HFFc6 (cell line): ENCODE results near the gene TSPAN15. TPM values are rescaled to one million over a fixed set of nuclear protein-coding genes. Genes with fewer than 3 reads are reported as not detected.

ENCODE experiments used
- DNase-seq: peaks from one replicate; pipeline ENCODE4 v3.0.0-alpha.2; 2018
- H3K27ac Mint-ChIP-seq: 2 replicates; pipeline ENCODE4 v1.8.0; 2020; ENCODE audit warnings: mild to moderate bottlenecking, mixed read lengths
- H3K27me3 Mint-ChIP-seq: 2 replicates; pipeline ENCODE4 v1.8.0; 2021; ENCODE audit warnings: mild to moderate bottlenecking, moderate library complexity, mixed read lengths; ENCODE audit not compliant: insufficient read depth
- H3K36me3 Mint-ChIP-seq: 2 replicates; pipeline ENCODE4 v1.8.0; 2021; ENCODE audit warnings: low read depth, mixed read lengths
- H3K4me1 Mint-ChIP-seq: 2 replicates; pipeline ENCODE4 v1.8.0; 2020; ENCODE audit warnings: low read depth, mixed read lengths
- H3K4me3 Mint-ChIP-seq: 2 replicates; pipeline ENCODE4 v1.8.0; 2020; ENCODE audit warnings: mild to moderate bottlenecking, moderate library complexity, mixed read lengths
- H3K9me3 Mint-ChIP-seq: 2 replicates; pipeline ENCODE4 v1.8.0; 2020; ENCODE audit warnings: mild to moderate bottlenecking, mixed read lengths
- CTCF ChIP-seq: fragments of 200-600 bp; sonication (generic); IDR thresholded peaks from 2 replicates; pipeline ENCODE4 v1.5.0; 2021; ENCODE audit warnings: antibody characterized with exemption, mild to moderate bottlenecking
- total RNA-seq, 6 experiments: library from RNA; stranded (reverse); fragmentation: NEBNext Ultra II Directional; extraction: Animal tissue kit (Norgen Biotek cat#: 25700); gene quantifications; 2 replicates in 1 of 6; 3 replicates in 5 of 6; pipeline ENCODE4 v1.2.3, GENCODE V29; 2021

TSPAN15 gene
- total RNA-seq, 6 experiments from 2014 or later = 1.8 to 4.0 (median 2.1) TPM

GRCh38 chr10:69409176-69409495, 42.1 kb upstream of the TSPAN15 start:
- DNase-seq = no peak
- H3K4me1 Mint-ChIP-seq = peaks cover 37% of the 10 kb centered on the region
- H3K27ac Mint-ChIP-seq = no peak overlapping the region
- H3K4me3 Mint-ChIP-seq = peak overlapping the region; percentile 77; the same call in 1 of the 2 replicates
- H3K36me3 Mint-ChIP-seq = peaks cover 12% of the 10 kb centered on the region
- H3K9me3 Mint-ChIP-seq = no peaks in the 10 kb centered on the region
- H3K27me3 Mint-ChIP-seq = peaks cover 8% of the 10 kb centered on the region
- TF ChIP-seq CTCF = no peak

DNA sequence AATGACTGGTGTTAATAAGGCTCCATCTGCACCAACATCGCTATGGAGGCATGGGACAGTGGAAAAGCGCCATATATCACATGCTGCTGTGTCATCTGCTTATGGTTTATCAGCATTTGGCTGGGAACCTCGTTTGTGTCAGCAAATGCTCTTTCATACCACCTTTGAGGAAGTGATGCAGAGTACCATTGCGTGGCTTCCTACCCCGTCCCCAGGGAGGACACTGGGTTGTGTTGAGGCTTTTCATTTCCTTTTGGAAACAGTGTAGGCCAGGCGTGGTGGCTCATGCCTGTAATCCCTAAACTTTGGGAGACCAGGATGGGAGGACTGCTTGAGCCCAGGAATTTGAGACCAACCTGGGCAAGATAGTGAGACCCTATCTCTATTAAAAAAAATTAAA, 41.3 kb upstream of the TSPAN15 start:
- Mint-ChIP-seq H3K4me1 (peaks cover 29% of the 10 kb centered on the region), H3K9me3 (no peaks in the 10 kb centered on the region), H3K27me3 (peaks cover 8% of the 10 kb centered on the region), H3K36me3 (peaks cover 5% of the 10 kb centered on the region; the same call in 1 of the 2 replicates), H3K27ac (no peak overlapping the region), H3K4me3 (no peak overlapping the region)
- DNase-seq = no peak
- TF ChIP-seq CTCF = no peak

GRCh38 chr10:69410487-69410886, 40.8 kb upstream of the TSPAN15 start:
- Mint-ChIP-seq H3K27me3 (peaks cover 12% of the 10 kb centered on the region), H3K36me3 (peaks cover under 1% of the 10 kb centered on the region; the same call in 1 of the 2 replicates), H3K4me3 (no peak overlapping the region), H3K4me1 (peaks cover 25% of the 10 kb centered on the region), H3K9me3 (no peaks in the 10 kb centered on the region), H3K27ac (no peak overlapping the region)
- TF ChIP-seq CTCF = no peak
- no peak for DNase-seq

DNA sequence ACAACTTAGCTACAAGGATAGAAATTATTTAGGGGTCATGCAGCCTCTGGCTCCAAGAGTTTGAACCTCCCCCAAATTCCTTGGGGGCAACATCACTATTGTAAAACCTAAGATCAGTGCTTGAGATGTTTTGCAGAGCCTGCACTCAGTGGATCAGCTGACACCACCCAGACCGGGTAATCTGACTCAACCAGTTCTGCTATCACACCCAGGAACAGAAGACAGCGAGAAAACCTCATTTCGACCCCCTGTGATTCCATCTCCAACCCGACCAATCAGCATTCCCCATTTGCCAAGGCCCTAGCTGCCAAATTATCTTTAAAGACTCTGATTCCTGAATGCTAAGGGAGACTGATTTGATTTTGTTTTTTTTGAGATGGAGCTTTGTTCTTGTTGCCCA, 39.8 kb upstream of the TSPAN15 start:
- Mint-ChIP-seq H3K4me3 (no peak overlapping the region), H3K9me3 (no peaks in the 10 kb centered on the region), H3K27me3 (peaks cover 9% of the 10 kb centered on the region), H3K4me1 (peaks cover 23% of the 10 kb centered on the region), H3K36me3 (no peaks in the 10 kb centered on the region), H3K27ac (no peak overlapping the region)
- DNase-seq = peak; percentile 9
- TF ChIP-seq CTCF = no peak

DNA sequence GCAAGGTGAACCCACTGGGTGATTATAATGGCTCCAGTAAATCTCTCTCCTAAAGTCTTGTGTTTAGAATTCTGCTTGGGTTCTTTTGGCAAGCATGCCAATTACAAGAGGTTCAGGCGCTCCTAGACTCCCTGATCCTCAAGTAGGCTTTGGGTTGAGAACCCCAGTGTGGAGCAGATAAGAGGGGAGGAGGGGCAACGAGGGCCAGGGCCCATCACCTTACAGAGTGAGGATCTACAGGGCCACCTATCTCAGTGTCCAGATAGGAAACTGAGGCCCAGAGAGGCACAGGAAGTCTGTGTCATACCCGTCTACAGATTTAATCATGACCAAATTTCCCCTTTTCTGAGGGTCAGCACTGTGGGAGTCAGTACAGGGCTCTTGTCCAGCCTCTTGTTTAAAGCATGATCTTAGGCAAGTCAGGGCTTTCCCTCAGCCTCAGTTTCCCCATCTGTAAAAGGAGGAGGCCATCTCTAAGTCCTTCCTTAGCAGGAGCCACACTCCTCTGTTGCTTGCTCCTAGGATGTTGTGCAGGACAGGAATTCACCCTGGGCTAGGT, 39.0 kb upstream of the TSPAN15 start:
- Mint-ChIP-seq H3K27ac (no peak overlapping the region), H3K27me3 (peaks cover 11% of the 10 kb centered on the region), H3K4me3 (no peak overlapping the region), H3K4me1 (peaks cover 23% of the 10 kb centered on the region), H3K9me3 (no peaks in the 10 kb centered on the region), H3K36me3 (no peaks in the 10 kb centered on the region)
- no peak for DNase-seq
- no peak for TF ChIP-seq CTCF
